ENCODE measurements around the gene COPS9.

COPS9 gene

DNA sequence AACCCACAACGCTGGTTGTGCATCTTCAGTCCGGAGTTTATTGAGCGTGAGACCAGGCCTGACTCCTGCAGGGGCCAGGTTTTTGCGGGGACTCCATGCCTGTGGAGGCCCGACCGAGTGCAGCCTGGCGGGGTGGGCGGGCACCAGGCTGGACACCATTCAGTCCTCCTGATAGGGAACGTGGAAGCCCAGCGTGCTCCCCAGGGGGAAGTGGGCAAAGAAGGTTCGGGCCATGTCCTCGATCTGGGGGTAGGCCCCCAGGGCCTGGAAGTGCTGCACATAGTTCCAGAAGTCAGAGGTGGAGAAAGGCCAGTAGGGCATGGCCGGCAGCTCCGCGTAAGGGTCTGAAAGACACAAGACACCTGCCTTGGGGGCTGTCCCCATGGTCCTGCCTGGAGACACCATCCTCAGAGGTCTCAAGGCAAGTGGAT lies 2.9 kb upstream of the COPS9 start:
- Histone ChIP-seq H3K4me2 (ENCODE audit: low read length) (no peak overlapping the region), H3K4me3 (ENCODE audit: low read length) (no peak overlapping the region), H3K27me3 (ENCODE audit: low read depth, low read length) (no peaks in the 10 kb centered on the region), H4K20me1 (ENCODE audit: insufficient read depth, low read length) (no peaks in the 10 kb centered on the region), H3K36me3 (replicated peaks; ENCODE audit: low read depth, low read length) (no peaks in the 10 kb centered on the region), H3K9ac (ENCODE audit: low read length) (no peak overlapping the region), H3K27ac (ENCODE audit: low read length) (no peak overlapping the region), H3K79me2 (ENCODE audit: low read length) (peaks cover 24% of the 10 kb centered on the region), H3K9me3 (ENCODE audit: insufficient read depth, low read length) (no peaks in the 10 kb centered on the region), H2AFZ (ENCODE audit: low read depth, low read length) (no peak overlapping the region), H3K4me1 (ENCODE audit: low read length) (peaks cover 10% of the 10 kb centered on the region; the same call in 1 of the 2 replicates)
- TF ChIP-seq EZH2phosphoT487 (IDR thresholded peaks at IDR 0.05; ENCODE audit: low read depth): no peak
- TF ChIP-seq, protein P1, sequence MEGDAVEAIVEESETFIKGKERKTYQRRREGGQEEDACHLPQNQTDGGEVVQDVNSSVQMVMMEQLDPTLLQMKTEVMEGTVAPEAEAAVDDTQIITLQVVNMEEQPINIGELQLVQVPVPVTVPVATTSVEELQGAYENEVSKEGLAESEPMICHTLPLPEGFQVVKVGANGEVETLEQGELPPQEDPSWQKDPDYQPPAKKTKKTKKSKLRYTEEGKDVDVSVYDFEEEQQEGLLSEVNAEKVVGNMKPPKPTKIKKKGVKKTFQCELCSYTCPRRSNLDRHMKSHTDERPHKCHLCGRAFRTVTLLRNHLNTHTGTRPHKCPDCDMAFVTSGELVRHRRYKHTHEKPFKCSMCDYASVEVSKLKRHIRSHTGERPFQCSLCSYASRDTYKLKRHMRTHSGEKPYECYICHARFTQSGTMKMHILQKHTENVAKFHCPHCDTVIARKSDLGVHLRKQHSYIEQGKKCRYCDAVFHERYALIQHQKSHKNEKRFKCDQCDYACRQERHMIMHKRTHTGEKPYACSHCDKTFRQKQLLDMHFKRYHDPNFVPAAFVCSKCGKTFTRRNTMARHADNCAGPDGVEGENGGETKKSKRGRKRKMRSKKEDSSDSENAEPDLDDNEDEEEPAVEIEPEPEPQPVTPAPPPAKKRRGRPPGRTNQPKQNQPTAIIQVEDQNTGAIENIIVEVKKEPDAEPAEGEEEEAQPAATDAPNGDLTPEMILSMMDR (IDR thresholded peaks at IDR 0.05; ENCODE audit: low read depth, low read length): no peak

- Histone ChIP-seq H3K27ac (ENCODE audit: low read length) (no peak overlapping the region), H2AFZ (ENCODE audit: low read depth, low read length) (no peak overlapping the region), H3K27me3 (ENCODE audit: low read depth, low read length) (no peaks in the 10 kb centered on the region), H3K79me2 (ENCODE audit: low read length) (peaks cover 24% of the 10 kb centered on the region), H3K4me3 (ENCODE audit: low read length) (no peak overlapping the region), H3K4me2 (ENCODE audit: low read length) (no peak overlapping the region), H4K20me1 (ENCODE audit: insufficient read depth, low read length) (no peaks in the 10 kb centered on the region), H3K9ac (ENCODE audit: low read length) (no peak overlapping the region), H3K36me3 (replicated peaks; ENCODE audit: low read depth, low read length) (no peaks in the 10 kb centered on the region), H3K9me3 (ENCODE audit: insufficient read depth, low read length) (no peaks in the 10 kb centered on the region), H3K4me1 (ENCODE audit: low read length) (peaks cover 10% of the 10 kb centered on the region; the same call in 1 of the 2 replicates)
- TF ChIP-seq, protein P1 (IDR thresholded peaks at IDR 0.05; ENCODE audit: low read depth, low read length): no peak
- no peak for TF ChIP-seq EZH2phosphoT487 (IDR thresholded peaks at IDR 0.05; ENCODE audit: low read depth)
These were observed 2.3 kb upstream of the COPS9 start for GRCh38 chr2:240138254-240138984.

- no peaks in the 10 kb centered on the region for H4K20me1 ChIP-seq (ENCODE audit: insufficient read depth, low read length)
- no peak overlapping the region for H3K4me3 ChIP-seq (ENCODE audit: low read length)
- no peak overlapping the region for H2AFZ ChIP-seq (ENCODE audit: low read depth, low read length)
- no peaks in the 10 kb centered on the region for H3K27me3 ChIP-seq (ENCODE audit: low read depth, low read length)
- no peak for TF ChIP-seq EZH2phosphoT487 (IDR thresholded peaks at IDR 0.05; ENCODE audit: low read depth)
- TF ChIP-seq, protein P1 (IDR thresholded peaks at IDR 0.05; ENCODE audit: low read depth, low read length): no peak
- no peaks in the 10 kb centered on the region for H3K36me3 ChIP-seq (replicated peaks; ENCODE audit: low read depth, low read length)
- no peak overlapping the region for H3K4me2 ChIP-seq (ENCODE audit: low read length)
- H3K4me1 ChIP-seq (ENCODE audit: low read length): peaks cover 10% of the 10 kb centered on the region; the same call in 1 of the 2 replicates
- no peak overlapping the region for H3K9ac ChIP-seq (ENCODE audit: low read length)
- H3K79me2 ChIP-seq (ENCODE audit: low read length): peaks cover 24% of the 10 kb centered on the region
- no peak overlapping the region for H3K27ac ChIP-seq (ENCODE audit: low read length)
- no peaks in the 10 kb centered on the region for H3K9me3 ChIP-seq (ENCODE audit: insufficient read depth, low read length)
These were observed 1.6 kb upstream of the COPS9 start for GRCh38 chr2:240137596-240138253.

DNA sequence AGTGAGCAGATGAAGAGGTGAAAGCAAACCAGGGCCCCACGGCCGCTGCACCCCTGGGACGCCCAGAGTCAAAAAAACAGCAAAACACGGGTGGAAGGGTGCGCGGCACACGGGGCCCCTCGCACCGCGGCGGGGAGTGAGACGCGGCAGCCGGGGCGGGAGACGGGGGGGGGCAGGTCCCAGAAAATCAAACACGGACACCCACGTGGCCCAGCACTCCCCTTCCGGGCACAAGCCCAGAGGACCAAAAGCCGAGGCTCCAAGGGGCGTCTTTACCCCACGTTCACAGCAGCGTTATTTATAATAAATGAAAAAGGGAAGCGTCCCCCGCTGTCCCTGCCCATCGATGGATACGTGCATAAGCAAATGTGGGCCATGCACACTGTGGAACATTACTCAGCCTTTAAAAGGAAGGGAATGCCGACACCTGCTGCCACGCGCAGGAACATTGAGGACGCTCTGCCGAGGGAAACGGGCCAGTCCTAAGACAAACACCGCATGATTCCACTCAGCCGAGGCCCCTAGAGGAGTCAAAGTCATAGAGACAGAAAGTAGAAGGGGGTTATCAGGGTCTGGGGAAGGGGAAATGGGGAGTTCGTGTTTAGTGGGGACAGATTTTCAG lies 677 bp upstream of the COPS9 start:
- H3K79me2 ChIP-seq (ENCODE audit: low read length): peaks cover 24% of the 10 kb centered on the region

More for the DNA sequence above, 677 bp upstream of the COPS9 start:
- Histone ChIP-seq H2AFZ (ENCODE audit: low read depth, low read length) (peak overlapping the region; percentile 96), H3K4me3 (ENCODE audit: low read length) (peak overlapping the region; percentile 99), H4K20me1 (ENCODE audit: insufficient read depth, low read length) (no peaks in the 10 kb centered on the region), H3K4me1 (ENCODE audit: low read length) (peaks cover 10% of the 10 kb centered on the region; the same call in 1 of the 2 replicates), H3K27ac (ENCODE audit: low read length) (no peak overlapping the region), H3K9me3 (ENCODE audit: insufficient read depth, low read length) (no peaks in the 10 kb centered on the region), H3K9ac (ENCODE audit: low read length) (peak overlapping the region; percentile 82), H3K36me3 (replicated peaks; ENCODE audit: low read depth, low read length) (peaks cover 3% of the 10 kb centered on the region), H3K4me2 (ENCODE audit: low read length) (peak overlapping the region; percentile 80), H3K27me3 (ENCODE audit: low read depth, low read length) (no peaks in the 10 kb centered on the region)
- no peak for TF ChIP-seq EZH2phosphoT487 (IDR thresholded peaks at IDR 0.05; ENCODE audit: low read depth)
- TF ChIP-seq, protein P1 (IDR thresholded peaks at IDR 0.05; ENCODE audit: low read depth, low read length): no peak
